Limb (tissue), 2 donors: Measurements from ENCODE around the gene CAST.

Experiments used
- DNase-seq, 2 donors: peaks; one replicate each; pipeline ENCODE4 v3.0.0-alpha.2; 2016; ENCODE audit errors: extremely low spot score in 2 of 2

Gene CAST

GRCh38 chr5:96816411-96816939 lies 154.3 kb downstream of the CAST start:
- no peak for DNase-seq

GRCh38 chr5:96816991-96817390 lies 154.8 kb downstream of the CAST start:
- DNase-seq, result no peak

- DNase-seq, result no peak
Measured at GRCh38 chr5:96817506-96817905, 155.3 kb downstream of the CAST start.

- DNase-seq, result no peak
Measured at GRCh38 chr5:96818125-96818788, 156.1 kb downstream of the CAST start.

GRCh38 chr5:96819806-96820205 lies 157.6 kb downstream of the CAST start:
- no peak for DNase-seq

GRCh38 chr5:96821260-96821916 lies 159.2 kb downstream of the CAST start:
- DNase-seq, result no peak

GRCh38 chr5:96822686-96823459 lies 160.7 kb downstream of the CAST start:
- no peak for DNase-seq

GRCh38 chr5:96823900-96824380 lies 161.8 kb downstream of the CAST start:
- DNase-seq, result no peak
